ENCODE results near the gene MCM10. TPM values are rescaled to one million over a fixed set of nuclear protein-coding genes. Genes with fewer than 3 reads are reported as not detected.

Gene MCM10
- total and polyA plus RNA-seq, 9 of the 15 experiments (the other 6 are each of a cell fraction or from before 2014, with no cell fraction given): 10.4 to 68.1 (median 48.0) TPM

DNA sequence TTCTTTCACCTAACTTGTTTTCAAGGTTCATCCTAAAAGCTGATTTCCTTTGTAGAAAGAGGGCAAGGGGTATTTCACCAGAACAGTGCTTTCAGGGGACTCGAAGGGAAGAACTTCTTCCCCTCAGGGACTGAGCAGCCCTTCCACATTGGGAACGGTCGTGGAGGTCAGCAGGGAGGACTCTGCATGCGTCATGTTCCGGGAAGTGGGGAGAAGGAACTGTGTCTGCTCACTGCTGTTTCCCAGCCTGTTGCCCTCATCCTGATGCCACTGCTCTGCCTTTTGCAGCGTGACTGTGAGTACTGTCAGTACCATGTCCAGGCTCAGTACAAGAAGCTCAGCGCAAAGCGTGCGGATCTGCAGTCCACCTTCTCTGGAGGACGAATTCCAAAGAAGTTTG is 27.2 kb downstream of the MCM10 start (continued):
- TF ChIP-seq, protein P1, sequence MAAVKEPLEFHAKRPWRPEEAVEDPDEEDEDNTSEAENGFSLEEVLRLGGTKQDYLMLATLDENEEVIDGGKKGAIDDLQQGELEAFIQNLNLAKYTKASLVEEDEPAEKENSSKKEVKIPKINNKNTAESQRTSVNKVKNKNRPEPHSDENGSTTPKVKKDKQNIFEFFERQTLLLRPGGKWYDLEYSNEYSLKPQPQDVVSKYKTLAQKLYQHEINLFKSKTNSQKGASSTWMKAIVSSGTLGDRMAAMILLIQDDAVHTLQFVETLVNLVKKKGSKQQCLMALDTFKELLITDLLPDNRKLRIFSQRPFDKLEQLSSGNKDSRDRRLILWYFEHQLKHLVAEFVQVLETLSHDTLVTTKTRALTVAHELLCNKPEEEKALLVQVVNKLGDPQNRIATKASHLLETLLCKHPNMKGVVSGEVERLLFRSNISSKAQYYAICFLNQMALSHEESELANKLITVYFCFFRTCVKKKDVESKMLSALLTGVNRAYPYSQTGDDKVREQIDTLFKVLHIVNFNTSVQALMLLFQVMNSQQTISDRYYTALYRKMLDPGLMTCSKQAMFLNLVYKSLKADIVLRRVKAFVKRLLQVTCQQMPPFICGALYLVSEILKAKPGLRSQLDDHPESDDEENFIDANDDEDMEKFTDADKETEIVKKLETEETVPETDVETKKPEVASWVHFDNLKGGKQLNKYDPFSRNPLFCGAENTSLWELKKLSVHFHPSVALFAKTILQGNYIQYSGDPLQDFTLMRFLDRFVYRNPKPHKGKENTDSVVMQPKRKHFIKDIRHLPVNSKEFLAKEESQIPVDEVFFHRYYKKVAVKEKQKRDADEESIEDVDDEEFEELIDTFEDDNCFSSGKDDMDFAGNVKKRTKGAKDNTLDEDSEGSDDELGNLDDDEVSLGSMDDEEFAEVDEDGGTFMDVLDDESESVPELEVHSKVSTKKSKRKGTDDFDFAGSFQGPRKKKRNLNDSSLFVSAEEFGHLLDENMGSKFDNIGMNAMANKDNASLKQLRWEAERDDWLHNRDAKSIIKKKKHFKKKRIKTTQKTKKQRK (IDR thresholded peaks at IDR 0.05; ENCODE audit: borderline replicate concordance, low read depth, low read length): no peak
- TF ChIP-seq L3MBTL2 (IDR thresholded peaks at IDR 0.05) (no peak), ERF (CRISPR knock-in tag; IDR thresholded peaks at IDR 0.05) (no peak), ZNF77 (CRISPR knock-in tag; IDR thresholded peaks at IDR 0.05) (no peak)

DNA sequence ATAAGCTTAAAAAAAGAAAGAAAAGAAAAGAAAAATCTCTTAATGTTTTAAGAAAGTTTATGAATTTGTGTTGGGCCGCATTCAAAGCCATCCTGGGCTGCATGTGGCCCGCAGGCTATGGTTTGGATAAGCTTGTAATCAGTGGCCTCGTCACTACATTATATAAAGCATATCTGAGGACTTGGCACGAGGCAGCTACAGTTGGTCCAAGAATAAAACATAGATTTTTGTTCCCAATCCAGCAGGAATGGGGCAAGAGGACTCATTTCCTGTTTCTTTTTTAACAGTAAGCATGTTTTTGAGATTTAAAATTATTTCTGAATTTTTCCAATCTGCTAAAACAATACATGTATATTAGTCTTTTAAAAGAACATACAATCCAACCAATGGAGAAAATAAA is 28.6 kb downstream of the MCM10 start:
- ATAC-seq (no peak), FAIRE-seq (no peak)
- TF ChIP-seq UBTF (IDR thresholded peaks at IDR 0.05; ENCODE audit: borderline replicate concordance in 1 of 2, low read depth in 2 of 2, low read length in 2 of 2): no peak
- TF ChIP-seq ZNF217 (CRISPR knock-in tag; IDR thresholded peaks at IDR 0.05): no peak
- no peak for TF ChIP-seq ZNF324 (CRISPR knock-in tag; IDR thresholded peaks at IDR 0.05)
- TF ChIP-seq KLF10 (CRISPR knock-in tag; IDR thresholded peaks at IDR 0.05): no peak
- TF ChIP-seq SETDB1 (IDR thresholded peaks at IDR 0.05; ENCODE audit: low read length): no peak
- TF ChIP-seq CUX1 (CRISPR knock-in tag; IDR thresholded peaks at IDR 0.05): no peak

More for the DNA sequence above, 28.6 kb downstream of the MCM10 start:
- Histone ChIP-seq H3K36me3 (ENCODE audit: control insufficient read depth, insufficient read depth, low read length) (peaks cover 100% of the 10 kb centered on the region), H4K20me1 (replicated peaks; ENCODE audit: control insufficient read depth, insufficient read depth, low read length) (no peaks in the 10 kb centered on the region), H3K27ac (ENCODE audit: extremely low read depth, low read depth, low read length) (no peak overlapping the region), H3K4me3 (no peak overlapping the region), H3K9me3 (replicated peaks; ENCODE audit: control insufficient read depth, insufficient read depth, low read depth, low read length) (no peaks in the 10 kb centered on the region), H3K27me3 (ENCODE audit: control insufficient read depth in 2 of 2, insufficient read depth in 2 of 2, low read length in 2 of 2) (no peaks in the 10 kb centered on the region), H3K9me1 (ENCODE audit: control insufficient read depth, insufficient read depth, low read length) (no peaks in the 10 kb centered on the region), H3K79me2 (ENCODE audit: control insufficient read depth, insufficient read depth, low read length) (no peaks in the 10 kb centered on the region), H3K9ac (ENCODE audit: insufficient read depth in 1 of 2, low read depth in 2 of 2, low read length in 2 of 2) (no peak overlapping the region), H3K4me1 (replicated peaks in 1 of 2; ENCODE audit: control insufficient read depth in 2 of 2, insufficient read depth in 2 of 2, low read length in 2 of 2) (no peaks in the 10 kb centered on the region), H3K4me2 (ENCODE audit: insufficient read depth, low read length) (no peak overlapping the region), H2AFZ (ENCODE audit: low read depth, low read length) (no peak overlapping the region)
- WGBS (ENCODE audit: insufficient coverage, low coverage, missing lambda C conversion rate): 96% methylated on average over 3 of the region's 4 CpGs
- POLR2A ChIA-PET: interaction anchor here (0.9 to 2.0 kb wide), 2 partner anchors 12 to 14 kb away, joined by 4 to 5 read pairs; no protein-coding TSS in a partner anchor
- intact Hi-C loops (cut with micrococcal nuclease) (no loop called here), in situ Hi-C loops (cut with MboI) (no loop called here)
- no peak for DNase-seq (ENCODE audit: extremely low read depth in 1 of 4, low spot score in 3 of 4)
- CTCF ChIA-PET (ENCODE audit: low intra/inter-chr PET ratio): no interaction called here
- no TSS peak for BruUV-seq (replicated peaks)

All from K562 (cell line).